AG09319 (cell line): ENCODE data around the gene COG3.

ENCODE experiments used
- DNase-seq: peaks from one replicate; pipeline ENCODE4 v3.0.0-alpha.2; 2010; ENCODE audit warnings: low read depth; ENCODE audit errors: extremely low read depth
- TF ChIP-seq, protein P1 (sequence below): IDR thresholded peaks from 2 replicates; pipeline ENCODE4 v1.5.1; 2011; ENCODE audit warnings: low read depth, mild to moderate bottlenecking, inconsistent platforms, low read length, moderate library complexity

The COG3 gene

DNA sequence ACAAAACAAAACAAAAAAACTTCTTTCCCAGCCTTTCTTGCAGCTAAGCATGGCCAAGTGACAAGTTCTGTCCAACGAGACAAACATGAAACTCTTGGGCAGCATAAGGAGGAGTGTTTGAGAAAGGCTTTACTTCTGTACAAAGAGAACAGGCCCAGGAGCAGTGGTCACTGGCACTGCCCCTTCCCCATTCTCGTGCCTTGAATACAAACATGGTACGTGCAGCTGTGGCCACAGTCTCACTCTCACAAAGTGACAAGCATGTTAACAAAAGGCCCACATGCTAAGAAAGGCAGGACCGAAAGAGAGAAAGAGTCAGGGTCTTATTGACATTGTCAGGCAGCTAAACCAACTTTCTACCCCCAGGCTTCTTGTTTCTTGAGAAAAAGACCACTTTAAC, 26.8 kb upstream of the COG3 start:
- TF ChIP-seq, protein P1, sequence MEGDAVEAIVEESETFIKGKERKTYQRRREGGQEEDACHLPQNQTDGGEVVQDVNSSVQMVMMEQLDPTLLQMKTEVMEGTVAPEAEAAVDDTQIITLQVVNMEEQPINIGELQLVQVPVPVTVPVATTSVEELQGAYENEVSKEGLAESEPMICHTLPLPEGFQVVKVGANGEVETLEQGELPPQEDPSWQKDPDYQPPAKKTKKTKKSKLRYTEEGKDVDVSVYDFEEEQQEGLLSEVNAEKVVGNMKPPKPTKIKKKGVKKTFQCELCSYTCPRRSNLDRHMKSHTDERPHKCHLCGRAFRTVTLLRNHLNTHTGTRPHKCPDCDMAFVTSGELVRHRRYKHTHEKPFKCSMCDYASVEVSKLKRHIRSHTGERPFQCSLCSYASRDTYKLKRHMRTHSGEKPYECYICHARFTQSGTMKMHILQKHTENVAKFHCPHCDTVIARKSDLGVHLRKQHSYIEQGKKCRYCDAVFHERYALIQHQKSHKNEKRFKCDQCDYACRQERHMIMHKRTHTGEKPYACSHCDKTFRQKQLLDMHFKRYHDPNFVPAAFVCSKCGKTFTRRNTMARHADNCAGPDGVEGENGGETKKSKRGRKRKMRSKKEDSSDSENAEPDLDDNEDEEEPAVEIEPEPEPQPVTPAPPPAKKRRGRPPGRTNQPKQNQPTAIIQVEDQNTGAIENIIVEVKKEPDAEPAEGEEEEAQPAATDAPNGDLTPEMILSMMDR, result no peak
- no peak for DNase-seq

DNA sequence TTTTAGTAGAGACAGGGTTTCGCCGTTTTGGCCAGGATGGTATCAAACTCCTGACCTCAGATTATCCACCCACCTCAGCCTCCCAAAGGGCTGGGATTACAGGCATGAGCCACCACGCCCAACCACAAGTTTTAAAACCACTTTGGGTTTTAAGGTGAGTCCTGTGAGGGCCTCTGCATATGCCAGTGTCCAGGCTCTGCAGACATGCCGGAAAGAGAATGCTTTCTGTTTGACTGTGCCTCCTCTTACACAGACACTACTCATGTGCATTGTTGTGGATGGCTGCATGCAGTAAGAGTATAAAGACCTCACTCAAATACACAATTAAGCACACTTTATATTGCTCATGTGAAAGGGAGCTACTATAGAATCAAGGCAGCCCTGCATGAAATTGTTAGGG, 25.7 kb upstream of the COG3 start:
- TF ChIP-seq, protein P1, result no peak
- DNase-seq, result no peak

DNA sequence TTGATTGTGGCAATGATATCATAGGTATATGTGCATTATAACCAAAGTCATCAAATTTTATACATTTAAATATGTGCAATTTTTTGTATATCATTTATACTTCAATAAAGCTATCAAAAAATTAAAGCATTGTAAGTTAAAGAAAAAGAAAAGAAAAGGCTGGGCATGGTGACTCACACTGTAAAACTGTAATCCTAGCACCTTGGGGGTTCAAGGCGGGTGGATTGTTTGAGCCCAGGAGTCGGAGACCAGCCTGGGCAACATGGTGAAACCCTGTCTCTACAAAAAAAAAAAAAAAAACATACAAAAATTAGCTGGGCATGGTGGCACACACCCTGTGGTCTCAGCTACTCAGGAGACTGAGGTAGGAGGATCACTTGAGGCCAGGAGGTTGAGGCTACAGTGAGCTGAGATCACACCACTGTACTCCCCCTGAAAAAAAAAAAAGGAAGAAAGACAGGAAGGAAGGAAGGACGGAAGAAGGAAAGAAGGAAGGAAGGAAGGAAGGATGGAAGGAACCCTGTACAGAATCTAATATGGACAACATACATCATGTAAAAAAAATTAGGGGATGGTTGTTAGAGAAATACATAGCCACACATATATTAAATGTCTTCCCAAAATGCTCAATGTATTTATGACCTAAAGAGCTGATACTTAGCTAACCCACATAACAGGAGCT, 24.8 kb upstream of the COG3 start:
- DNase-seq, result no peak
- TF ChIP-seq, protein P1, result no peak

DNA sequence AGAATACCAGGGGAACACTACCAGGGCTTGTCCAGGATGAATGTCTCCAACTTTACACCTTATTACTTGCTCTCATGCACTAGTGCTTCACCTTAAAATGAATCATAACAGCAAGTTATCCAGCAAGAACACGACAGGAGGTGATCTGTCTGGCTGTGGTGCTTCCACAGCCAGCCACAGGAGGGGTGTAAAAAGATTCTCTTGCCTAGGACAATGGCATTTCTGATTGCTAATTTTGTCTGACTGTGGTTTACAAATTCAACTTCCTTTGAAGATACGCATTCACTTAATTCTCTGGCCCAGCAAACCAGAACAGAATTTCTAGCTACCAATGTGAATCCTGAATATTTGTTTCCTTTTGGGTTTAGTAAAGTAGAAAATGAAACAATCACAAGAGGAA, 23.1 kb upstream of the COG3 start:
- TF ChIP-seq, protein P1, result peak; percentile 17
- no peak for DNase-seq

DNA sequence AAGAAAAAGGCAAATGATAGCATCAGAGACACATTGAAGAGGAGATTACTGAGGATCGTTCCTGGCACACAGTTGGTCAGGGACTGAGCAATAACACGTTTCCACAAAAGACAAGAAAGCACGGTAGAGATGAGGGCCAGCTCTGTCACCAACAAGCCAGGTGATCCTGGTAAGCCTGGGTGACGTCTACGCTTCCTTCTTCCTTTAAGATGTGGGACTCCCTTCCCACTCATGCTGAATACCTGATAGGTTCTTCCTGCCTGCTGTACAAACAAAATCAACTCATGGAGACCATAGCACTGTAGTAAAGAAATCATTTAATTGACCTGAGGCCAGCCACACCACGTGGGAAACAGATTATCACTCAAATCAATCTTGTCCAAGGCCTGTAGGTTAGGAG, 19.7 kb upstream of the COG3 start:
- TF ChIP-seq, protein P1, result no peak
- no peak for DNase-seq

DNA sequence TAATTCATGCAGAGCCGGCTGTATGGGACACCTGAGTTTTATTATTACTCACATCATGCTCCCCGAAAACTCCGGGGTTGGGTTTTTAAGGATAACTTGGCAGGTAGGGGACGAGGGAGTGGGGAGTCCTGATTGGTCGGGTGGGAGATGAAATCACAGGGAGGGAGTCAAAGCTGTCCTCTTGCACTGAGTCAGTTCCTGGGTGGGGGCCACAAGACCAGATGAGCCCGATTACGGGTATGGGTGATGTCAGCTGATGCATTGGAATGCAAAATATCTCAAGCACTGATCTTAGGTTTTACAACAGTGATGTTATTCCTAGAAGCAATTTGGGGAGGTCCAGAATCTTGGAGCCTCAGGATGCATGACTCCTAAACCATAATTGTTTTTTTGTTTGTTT, 18.6 kb upstream of the COG3 start:
- DNase-seq, result no peak
- TF ChIP-seq, protein P1, result no peak

DNA sequence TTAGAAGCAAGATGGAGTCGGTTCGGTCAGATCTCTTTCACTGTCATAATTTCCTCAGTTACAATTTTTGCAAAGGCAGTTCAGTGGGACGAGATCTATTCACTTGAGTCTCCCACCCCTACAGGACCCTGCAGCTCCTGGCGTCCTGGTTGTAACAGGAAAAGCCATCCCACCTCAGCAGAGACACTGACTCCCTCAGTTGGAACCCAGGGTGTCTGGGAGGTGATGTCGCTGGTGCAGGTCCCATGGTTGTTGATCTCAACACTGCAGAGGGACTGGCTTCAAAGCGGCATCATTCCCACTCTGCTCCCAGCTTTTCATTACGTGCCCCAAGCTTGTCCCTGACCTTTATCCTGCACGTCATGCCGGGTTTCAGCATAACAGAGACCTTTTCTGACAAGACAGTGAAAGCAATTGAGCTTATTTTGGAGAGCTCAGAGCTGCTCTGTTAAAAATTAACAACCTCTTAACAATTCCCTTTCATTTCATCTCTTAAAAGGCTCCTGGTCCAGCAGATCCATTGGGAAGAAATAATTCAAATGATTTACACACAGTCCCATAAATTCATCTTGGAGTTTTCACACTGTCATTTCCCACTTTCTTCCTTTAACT, 17.6 kb upstream of the COG3 start:
- TF ChIP-seq, protein P1, result no peak
- no peak for DNase-seq
